Neutrophil (primary cell): Measurements from ENCODE around the gene KRTAP10-1.

Experiments
- H3K27ac ChIP-seq: fragments of 200-600 bp; sonication (generic); 2 replicates; pipeline ENCODE4 v1.5.1; 2016; ENCODE audit warnings: mild to moderate bottlenecking, moderate library complexity
- H3K27me3 ChIP-seq: fragments of 200-600 bp; sonication (generic); 2 replicates; pipeline ENCODE4 v1.6.0; 2016; ENCODE audit warnings: mild to moderate bottlenecking
- H3K36me3 ChIP-seq: fragments of 200-600 bp; sonication (generic); 2 replicates; pipeline ENCODE4 v1.5.1; 2017
- H3K4me1 ChIP-seq, 2 experiments: fragments of 200-600 bp in 1 of 2; sonication (generic) in 1 of 2; 1 replicate in 1 of 2; 2 replicates in 1 of 2; pipeline versions ENCODE4 v1.5.1 to v1.6.1; 2013 to 2016; ENCODE audit warnings: low read depth in 1 of 2, low read length in 1 of 2, mild to moderate bottlenecking in 1 of 2, moderate library complexity in 1 of 2; ENCODE audit not compliant: control insufficient read depth in 1 of 2, insufficient read depth in 1 of 2
- H3K4me3 ChIP-seq, 2 experiments: fragments of 200-600 bp in 1 of 2; sonication (generic) in 1 of 2; 1 replicate in 1 of 2; 2 replicates in 1 of 2; pipeline ENCODE4 v1.5.1; 2013 to 2016; ENCODE audit warnings: low read depth in 1 of 2, low read length in 1 of 2, mild to moderate bottlenecking in 1 of 2, moderate library complexity in 1 of 2
- H3K9me3 ChIP-seq: fragments of 200-600 bp; sonication (generic); 2 replicates; pipeline ENCODE4 v1.5.1; 2016
- TF ChIP-seq, protein P1 (sequence below): fragments of 200-600 bp; sonication (generic); IDR thresholded peaks from 2 replicates; pipeline ENCODE4 v1.5.1; 2016; ENCODE audit warnings: antibody characterized with exemption

The KRTAP10-1 gene

DNA sequence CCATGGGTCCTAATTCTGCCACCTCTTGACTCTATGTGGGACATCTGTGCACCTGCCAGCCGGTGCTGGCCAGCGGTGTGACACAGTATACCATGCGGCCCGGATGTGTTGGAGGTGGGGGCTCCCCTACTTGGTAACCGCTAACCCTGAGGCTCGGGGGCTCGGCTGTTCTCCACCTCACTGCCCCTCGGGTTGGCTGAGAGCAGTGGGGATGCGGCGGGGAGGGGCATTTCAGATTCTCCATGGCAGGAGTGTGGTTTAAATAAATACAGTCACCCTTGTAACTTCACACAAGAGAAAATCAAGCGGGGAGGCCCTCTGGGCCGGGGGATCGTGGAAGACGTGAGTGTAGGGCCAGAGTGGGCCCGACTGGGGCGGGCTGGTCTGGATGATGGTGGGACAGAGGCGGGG lies 11.0 kb downstream of the KRTAP10-1 start:
- H3K4me1 ChIP-seq, result no peaks in the 10 kb centered on the region
- H3K36me3 ChIP-seq, result no peaks in the 10 kb centered on the region
- H3K4me3 ChIP-seq, result no peak overlapping the region
- H3K27ac ChIP-seq, result no peak overlapping the region
- no peaks in the 10 kb centered on the region for H3K9me3 ChIP-seq
- TF ChIP-seq, protein P1, sequence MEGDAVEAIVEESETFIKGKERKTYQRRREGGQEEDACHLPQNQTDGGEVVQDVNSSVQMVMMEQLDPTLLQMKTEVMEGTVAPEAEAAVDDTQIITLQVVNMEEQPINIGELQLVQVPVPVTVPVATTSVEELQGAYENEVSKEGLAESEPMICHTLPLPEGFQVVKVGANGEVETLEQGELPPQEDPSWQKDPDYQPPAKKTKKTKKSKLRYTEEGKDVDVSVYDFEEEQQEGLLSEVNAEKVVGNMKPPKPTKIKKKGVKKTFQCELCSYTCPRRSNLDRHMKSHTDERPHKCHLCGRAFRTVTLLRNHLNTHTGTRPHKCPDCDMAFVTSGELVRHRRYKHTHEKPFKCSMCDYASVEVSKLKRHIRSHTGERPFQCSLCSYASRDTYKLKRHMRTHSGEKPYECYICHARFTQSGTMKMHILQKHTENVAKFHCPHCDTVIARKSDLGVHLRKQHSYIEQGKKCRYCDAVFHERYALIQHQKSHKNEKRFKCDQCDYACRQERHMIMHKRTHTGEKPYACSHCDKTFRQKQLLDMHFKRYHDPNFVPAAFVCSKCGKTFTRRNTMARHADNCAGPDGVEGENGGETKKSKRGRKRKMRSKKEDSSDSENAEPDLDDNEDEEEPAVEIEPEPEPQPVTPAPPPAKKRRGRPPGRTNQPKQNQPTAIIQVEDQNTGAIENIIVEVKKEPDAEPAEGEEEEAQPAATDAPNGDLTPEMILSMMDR, result no peak
- H3K27me3 ChIP-seq, result no peaks in the 10 kb centered on the region

DNA sequence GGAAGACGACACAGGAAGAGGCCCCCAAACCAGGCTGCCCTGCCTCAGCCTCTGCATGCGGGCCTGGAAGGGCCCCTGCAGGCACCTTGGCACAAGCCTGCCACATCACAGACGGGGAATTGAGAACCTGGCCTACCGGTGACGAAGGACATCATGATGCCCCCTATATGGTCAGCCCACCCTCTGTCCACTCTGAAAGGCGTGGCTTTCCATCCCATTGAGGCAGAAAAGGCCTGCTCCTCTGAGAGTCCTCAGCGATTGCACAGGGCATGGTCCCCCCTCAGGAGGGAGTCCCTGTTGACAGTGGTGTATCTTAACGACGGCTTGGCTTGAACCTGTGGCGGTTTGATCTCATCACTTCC lies 11.4 kb downstream of the KRTAP10-1 start:
- H3K27ac ChIP-seq, result no peak overlapping the region
- H3K4me3 ChIP-seq, result no peak overlapping the region
- no peaks in the 10 kb centered on the region for H3K9me3 ChIP-seq
- no peaks in the 10 kb centered on the region for H3K4me1 ChIP-seq
- no peaks in the 10 kb centered on the region for H3K36me3 ChIP-seq
- no peaks in the 10 kb centered on the region for H3K27me3 ChIP-seq
- TF ChIP-seq, protein P1, result no peak

DNA sequence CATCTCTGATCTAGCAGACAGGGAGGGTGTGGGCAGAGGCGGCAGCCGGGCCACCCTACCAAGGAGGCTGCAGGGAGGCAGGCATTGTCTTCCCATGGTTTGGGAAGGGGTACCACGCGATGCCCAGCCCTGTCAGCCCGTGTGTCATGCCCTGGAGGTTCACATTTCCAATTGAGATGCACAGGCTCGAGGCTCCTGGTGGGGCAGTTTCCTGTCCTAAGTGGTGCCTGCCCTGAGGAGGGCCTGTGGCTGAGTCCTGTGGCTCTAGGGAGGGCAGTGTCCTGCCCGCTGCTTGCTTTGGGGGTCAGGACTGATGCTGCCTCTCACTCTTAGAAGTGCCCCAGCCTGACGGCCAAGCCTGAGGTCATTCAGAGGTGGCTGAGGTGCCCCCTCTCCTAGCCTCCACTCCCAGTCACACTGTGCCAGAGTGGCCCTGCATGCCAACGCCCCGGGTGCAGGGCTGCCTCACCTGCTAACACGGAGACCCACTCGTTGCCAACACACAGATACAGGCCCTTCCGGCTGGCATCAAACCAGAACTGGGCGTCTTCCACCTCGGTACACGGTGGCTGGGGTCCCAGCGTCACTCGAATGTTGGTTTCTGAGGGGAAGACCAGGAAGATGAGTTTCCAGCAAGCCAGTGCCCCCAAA lies 11.9 kb downstream of the KRTAP10-1 start:
- no peaks in the 10 kb centered on the region for H3K9me3 ChIP-seq
- H3K27ac ChIP-seq, result no peak overlapping the region
- H3K27me3 ChIP-seq, result no peaks in the 10 kb centered on the region
- no peaks in the 10 kb centered on the region for H3K4me1 ChIP-seq
- TF ChIP-seq, protein P1, result no peak
- no peak overlapping the region for H3K4me3 ChIP-seq
- no peaks in the 10 kb centered on the region for H3K36me3 ChIP-seq

- TF ChIP-seq, protein P1, result no peak
- Histone ChIP-seq H3K27ac (no peak overlapping the region), H3K9me3 (no peaks in the 10 kb centered on the region)
These were observed 12.6 kb downstream of the KRTAP10-1 start for GRCh38 chr21:44527156-44527982.

GRCh38 chr21:44526096-44526997 lies 13.6 kb downstream of the KRTAP10-1 start:
- TF ChIP-seq, protein P1, result no peak
- no peaks in the 10 kb centered on the region for H3K9me3 ChIP-seq
- H3K27me3 ChIP-seq, result no peaks in the 10 kb centered on the region
- no peak overlapping the region for H3K27ac ChIP-seq
- H3K36me3 ChIP-seq, result no peaks in the 10 kb centered on the region
- no peak overlapping the region for H3K4me3 ChIP-seq
- no peaks in the 10 kb centered on the region for H3K4me1 ChIP-seq

More at GRCh38 chr21:44527156-44527982, 12.6 kb downstream of the KRTAP10-1 start:
- Histone ChIP-seq H3K4me3 (no peak overlapping the region), H3K4me1 (no peaks in the 10 kb centered on the region), H3K27me3 (no peaks in the 10 kb centered on the region), H3K36me3 (no peaks in the 10 kb centered on the region)
